GM12864 (cell line): ENCODE data around the gene ARID5A.
A peak's percentile ranks its signal among the peaks of the same experiment; 100 is the strongest.

Experiments used
- DNase-seq: peaks from one replicate; pipeline ENCODE4 v3.0.0-alpha.2; 2011; ENCODE audit warnings: low read depth
- H3K4me3 ChIP-seq: 2 replicates; pipeline ENCODE4 v1.5.1; 2011; ENCODE audit warnings: mild to moderate bottlenecking, low read depth, low read length, control low read depth
- CTCF ChIP-seq: IDR thresholded peaks from 2 replicates; pipeline ENCODE4 v1.5.1; 2011; ENCODE audit warnings: low read depth, mild to moderate bottlenecking, moderate library complexity, low read length, control low read depth, inconsistent platforms; ENCODE audit errors: missing control alignments

ARID5A gene

DNA sequence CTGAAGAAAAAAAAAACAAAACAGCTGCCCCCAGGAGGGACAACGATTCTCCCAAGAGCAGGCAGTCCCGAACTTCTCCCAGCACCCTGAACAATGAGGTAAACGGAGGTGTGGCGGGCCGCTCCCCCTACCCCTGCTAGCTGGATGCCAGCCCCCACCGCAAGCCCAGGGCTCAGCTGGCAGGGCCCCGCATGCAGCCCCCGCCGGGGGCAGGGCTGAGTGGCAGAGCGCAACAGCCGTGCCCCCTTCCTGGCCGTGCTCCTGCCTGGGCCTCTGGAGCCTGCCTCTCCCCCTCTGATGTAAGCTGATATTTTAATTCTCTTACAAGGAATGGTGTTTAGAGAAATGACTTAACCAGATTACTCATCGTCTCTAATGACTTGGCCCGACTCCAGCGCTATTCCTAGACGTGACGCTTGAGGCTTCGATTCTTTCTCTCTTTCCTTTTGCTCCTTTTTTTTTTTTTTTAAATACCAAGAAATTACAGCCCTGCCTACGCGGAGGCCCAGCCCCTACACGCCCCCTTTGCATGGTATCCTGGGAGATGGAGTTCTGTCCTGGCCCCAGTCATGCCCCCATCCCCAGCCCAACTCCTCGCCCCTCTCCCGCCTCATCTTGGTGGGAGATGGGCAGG, 4.6 kb upstream of the ARID5A start:
- DNase-seq: peak; percentile 82
- TF ChIP-seq CTCF: no peak
- H3K4me3 ChIP-seq: peak overlapping the region; percentile 37

GRCh38 chr2:96532641-96533291, 3.8 kb upstream of the ARID5A start:
- H3K4me3 ChIP-seq: no peak overlapping the region
- no peak for DNase-seq
- TF ChIP-seq CTCF: no peak

DNA sequence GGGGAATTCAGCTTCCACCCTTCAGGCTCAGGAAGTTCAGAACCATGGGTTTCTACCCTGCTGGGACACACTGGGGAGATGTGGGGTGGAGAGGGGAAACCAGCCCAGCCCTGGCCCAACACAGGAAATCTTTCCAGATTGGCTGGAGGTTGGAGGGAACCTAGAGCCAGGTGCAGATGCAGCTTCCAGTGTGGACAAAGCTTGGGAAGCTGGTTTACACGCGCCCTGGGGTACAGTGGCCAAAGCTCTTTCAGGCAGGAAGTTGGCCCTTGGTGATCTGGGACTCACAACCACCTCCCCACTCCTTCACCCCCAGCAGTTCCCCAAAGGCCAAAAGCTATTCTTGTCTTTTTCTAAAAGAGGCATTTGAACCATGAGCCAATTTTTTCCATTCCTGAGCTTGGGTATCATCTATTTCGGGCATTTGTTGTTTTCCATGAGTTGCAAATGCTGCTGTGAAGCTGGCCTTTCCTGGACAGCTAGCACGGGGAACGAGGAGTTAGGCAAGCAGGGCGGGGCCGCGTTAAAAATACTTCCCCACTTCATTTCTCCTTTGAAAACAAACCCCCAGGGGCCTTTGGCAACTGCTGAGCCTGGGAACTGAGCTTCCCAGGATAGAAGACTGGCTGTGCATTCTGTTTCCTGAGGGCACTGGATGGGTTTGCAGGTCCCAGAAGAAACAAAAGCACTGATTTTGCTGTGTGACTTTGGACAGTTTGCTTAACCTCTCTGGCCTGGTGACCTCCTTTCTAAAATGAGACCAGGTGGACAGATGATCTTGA, 3.1 kb upstream of the ARID5A start:
- DNase-seq: no peak
- no peak for TF ChIP-seq CTCF
- no peak overlapping the region for H3K4me3 ChIP-seq

DNA sequence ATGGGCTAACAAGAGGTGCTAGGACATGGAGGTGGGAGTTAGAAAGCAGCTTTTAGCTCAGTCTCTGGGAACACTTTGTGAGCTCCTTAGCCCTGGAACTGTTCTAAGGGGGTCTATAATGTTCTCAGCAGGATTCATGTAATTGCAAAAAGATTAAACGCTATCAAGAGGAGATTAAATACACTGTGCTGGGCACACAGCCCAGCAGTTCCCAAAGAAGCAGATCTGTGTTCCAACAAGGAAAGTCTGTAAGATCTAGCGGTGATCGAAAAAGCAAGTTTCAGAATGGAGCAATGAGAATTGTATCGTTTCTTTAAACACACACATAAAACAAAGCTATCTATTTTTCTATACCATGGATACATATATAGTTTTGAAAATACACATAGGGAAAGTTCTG, 2.4 kb upstream of the ARID5A start:
- TF ChIP-seq CTCF: no peak
- no peak overlapping the region for H3K4me3 ChIP-seq
- no peak for DNase-seq

DNA sequence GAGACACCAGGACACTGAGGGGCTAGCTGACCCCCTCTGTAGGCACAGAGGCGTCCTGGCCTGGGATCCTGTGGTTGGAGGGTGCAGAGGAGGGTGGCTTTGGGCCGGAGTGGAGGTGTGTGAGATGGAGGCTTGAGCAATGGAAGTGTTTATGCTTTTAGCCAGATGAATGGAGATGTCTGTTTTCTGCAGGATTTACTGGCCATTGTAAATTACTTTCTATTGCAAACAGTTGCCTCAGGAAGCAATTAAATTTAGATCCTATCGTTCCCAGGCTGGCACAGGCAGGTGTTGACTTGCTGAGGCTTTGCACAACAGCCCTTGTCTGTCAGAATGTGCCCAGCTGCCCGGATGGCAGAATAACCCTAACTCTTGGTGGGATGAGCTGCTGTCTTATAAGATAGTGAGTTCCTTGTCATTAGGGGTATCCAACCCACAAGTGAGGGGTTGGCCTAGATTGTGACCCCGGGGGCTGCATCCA, 1.8 kb upstream of the ARID5A start:
- TF ChIP-seq CTCF: no peak
- no peak overlapping the region for H3K4me3 ChIP-seq
- DNase-seq: no peak

DNA sequence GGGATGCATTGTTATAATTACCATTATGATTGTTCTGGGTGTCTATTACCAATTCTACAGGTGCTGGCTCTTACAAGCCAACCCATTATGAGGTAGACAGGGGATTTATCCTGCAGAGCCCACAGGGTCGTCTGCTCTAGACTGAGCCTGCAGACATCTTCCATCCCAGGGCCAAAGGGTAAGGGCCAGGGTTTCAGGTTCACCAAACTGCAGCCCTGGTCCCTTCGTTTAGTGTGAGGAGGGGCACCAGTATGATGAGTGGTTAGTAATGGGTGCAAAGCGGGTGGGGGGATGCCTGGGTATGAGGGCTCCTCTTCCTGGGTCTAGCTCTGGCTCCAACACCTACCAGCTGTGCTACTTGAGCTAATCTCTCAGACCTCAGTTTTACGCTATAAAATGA, 1.2 kb upstream of the ARID5A start:
- H3K4me3 ChIP-seq: no peak overlapping the region
- DNase-seq: no peak
- no peak for TF ChIP-seq CTCF
